Effector memory CD8-positive, alpha-beta T cell (primary cell): ENCODE results near the gene BNC2.

Experiments
- ATAC-seq: fragments of 150-1000 bp; cut with Tn5 transposase; replicated peaks from 2 replicates; pipeline ENCODE4 v1.10.0; 2021; ENCODE audit warnings: mild to moderate bottlenecking, moderate library complexity
- DNase-seq, 3 experiments: peaks; one replicate each; pipeline ENCODE4 v3.0.0; 2021
- H3K27ac Mint-ChIP-seq, 2 donors: one replicate each; pipeline ENCODE4 v1.8.0; 2022; ENCODE audit warnings: mild to moderate bottlenecking in 2 of 2, mixed read lengths in 2 of 2, moderate library complexity in 2 of 2
- H3K27me3 Mint-ChIP-seq, 2 donors: one replicate each; pipeline ENCODE4 v1.8.0; 2022; ENCODE audit warnings: mixed read lengths in 2 of 2
- H3K36me3 Mint-ChIP-seq: one replicate; pipeline ENCODE4 v1.8.0; 2022; ENCODE audit warnings: mild to moderate bottlenecking, moderate library complexity, mixed read lengths; ENCODE audit not compliant: insufficient read depth
- H3K4me1 Mint-ChIP-seq, 2 donors: one replicate each; pipeline ENCODE4 v1.8.0; 2022; ENCODE audit warnings: low read depth in 2 of 2, mixed read lengths in 2 of 2
- H3K4me3 Mint-ChIP-seq, 2 donors: one replicate each; pipeline ENCODE4 v1.8.0; 2022; ENCODE audit warnings: mild to moderate bottlenecking in 2 of 2, mixed read lengths in 2 of 2, moderate library complexity in 2 of 2
- H3K9me3 Mint-ChIP-seq, 2 donors: one replicate each; pipeline ENCODE4 v1.8.0; 2022; ENCODE audit warnings: mixed read lengths in 2 of 2

The BNC2 gene

DNA sequence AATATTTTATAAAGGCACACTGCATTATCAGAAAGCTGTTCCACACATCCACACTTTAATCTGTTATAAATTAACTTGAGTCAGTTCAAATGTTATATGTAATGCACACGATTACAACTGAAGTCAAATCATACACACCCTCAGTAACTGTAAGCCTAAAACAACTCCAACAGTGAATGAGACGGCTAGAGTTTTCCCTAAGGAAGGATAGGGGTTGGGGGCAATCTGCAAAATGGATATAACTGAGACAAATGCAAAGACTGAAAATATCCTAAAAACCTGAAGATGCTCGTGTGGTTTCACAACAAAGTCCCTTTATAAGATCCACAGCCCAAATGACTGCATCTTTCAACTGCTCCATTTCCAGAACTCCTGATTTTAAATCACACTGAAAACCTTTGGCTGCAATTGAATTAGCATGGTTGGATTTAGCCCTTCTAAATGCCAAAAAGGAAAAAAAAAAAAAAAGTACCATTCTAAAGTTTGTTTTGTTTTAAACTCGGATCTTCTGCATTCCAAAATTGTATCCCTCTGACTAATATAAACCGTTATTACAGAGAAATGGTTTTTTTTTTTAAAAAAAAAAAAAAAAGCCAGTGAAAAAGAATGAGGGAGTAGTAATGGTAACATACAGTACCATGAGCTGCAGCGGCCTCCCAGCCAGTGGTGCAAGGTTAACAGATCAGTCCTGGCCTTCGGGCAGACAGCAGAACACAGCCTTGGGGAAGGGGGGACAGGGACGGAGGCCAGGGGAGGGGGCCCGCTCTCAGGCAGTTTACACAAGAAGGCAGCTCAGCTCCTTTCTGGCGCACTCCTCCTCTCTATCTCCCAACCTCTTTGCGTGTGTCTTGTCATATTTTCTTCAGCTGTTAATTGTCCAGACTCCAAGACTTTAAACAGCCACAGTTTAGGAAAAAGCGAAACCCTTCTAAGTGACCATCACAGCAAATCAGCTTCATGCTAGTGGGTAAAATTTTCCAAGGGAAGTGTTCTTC lies 166.1 kb downstream of the BNC2 start:
- DNase-seq (no peak), ATAC-seq (no peak)
- Mint-ChIP-seq H3K4me3 (no peak overlapping the region), H3K4me1 (no peaks in the 10 kb centered on the region), H3K27me3 (no peaks in the 10 kb centered on the region), H3K27ac (no peak overlapping the region), H3K36me3 (no peaks in the 10 kb centered on the region), H3K9me3 (peaks cover 4 to 9% of the 10 kb centered on the region in 2 donors)

DNA sequence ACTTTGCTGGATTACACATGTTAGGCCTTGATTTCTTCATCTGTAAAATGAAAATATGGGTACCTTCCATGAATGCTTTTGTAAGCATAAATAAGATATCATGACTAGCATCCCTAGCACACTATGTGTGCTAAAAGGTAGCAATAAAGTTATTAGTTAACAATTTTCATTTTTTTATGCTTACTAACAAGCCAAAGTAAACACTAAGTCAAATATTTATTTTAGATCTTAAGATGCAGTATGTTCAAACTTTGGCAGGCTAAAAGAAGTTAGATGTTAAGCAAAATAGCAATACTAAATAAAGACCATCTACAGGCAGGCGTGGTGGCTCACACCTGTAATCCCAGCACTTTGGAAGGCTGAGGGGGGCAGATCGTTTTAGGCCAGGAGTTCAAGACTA lies 169.1 kb downstream of the BNC2 start:
- no peak for DNase-seq
- Mint-ChIP-seq H3K4me1 (no peaks in the 10 kb centered on the region), H3K4me3 (no peak overlapping the region), H3K27me3 (no peaks in the 10 kb centered on the region), H3K27ac (no peak overlapping the region), H3K36me3 (no peaks in the 10 kb centered on the region), H3K9me3 (peaks cover 0 to 2% of the 10 kb centered on the region in 2 donors)
- no peak for ATAC-seq

DNA sequence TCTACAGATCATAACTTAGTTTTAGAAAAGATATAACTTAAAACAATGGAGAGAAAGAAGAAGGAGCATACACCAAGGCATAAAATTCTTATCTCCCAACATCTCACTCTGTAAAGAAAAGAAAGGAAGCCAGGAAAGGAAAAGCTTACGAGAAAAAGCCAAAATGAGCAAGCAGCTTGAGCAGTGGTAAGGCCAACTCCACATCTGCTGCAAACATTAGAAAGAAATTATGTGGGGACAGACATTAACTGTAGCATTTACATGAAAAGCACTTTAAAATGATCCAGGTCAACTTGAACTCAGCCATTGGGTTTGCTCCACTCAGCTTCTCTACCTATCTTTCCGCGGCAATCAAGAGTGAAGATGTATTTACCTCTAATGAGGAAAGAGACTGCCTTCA lies 176.9 kb downstream of the BNC2 start:
- no peaks in the 10 kb centered on the region for H3K27me3 Mint-ChIP-seq
- H3K36me3 Mint-ChIP-seq: no peaks in the 10 kb centered on the region
- H3K4me1 Mint-ChIP-seq: no peaks in the 10 kb centered on the region
- no peak for ATAC-seq
- no peak overlapping the region for H3K4me3 Mint-ChIP-seq
- no peak for DNase-seq
- H3K27ac Mint-ChIP-seq: no peak overlapping the region
- H3K9me3 Mint-ChIP-seq: peaks cover 0 to 10% of the 10 kb centered on the region in 2 donors

DNA sequence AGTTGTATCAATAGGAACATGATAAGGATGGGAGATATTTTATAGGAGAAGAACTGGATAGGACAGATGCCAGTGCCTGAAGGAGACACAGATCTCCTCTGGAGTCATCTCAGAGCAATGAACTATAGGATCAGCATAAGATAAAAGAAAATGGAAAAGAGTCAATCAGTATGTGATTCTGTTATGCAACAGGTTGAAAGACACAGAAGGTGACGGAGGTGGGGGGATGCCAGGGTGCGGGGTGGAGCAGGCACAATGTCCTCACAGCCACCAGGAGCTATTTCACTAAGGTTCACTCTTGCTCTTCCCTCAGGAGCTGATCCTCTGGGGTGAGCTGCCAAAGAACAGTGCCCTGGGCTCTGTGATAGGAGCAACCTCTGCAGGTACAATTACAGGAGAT lies 179.8 kb downstream of the BNC2 start:
- Mint-ChIP-seq H3K4me1 (no peaks in the 10 kb centered on the region), H3K36me3 (no peaks in the 10 kb centered on the region), H3K27ac (no peak overlapping the region), H3K27me3 (no peaks in the 10 kb centered on the region), H3K9me3 (peaks cover 0 to 9% of the 10 kb centered on the region in 2 donors), H3K4me3 (no peak overlapping the region)
- ATAC-seq (no peak), DNase-seq (no peak)

DNA sequence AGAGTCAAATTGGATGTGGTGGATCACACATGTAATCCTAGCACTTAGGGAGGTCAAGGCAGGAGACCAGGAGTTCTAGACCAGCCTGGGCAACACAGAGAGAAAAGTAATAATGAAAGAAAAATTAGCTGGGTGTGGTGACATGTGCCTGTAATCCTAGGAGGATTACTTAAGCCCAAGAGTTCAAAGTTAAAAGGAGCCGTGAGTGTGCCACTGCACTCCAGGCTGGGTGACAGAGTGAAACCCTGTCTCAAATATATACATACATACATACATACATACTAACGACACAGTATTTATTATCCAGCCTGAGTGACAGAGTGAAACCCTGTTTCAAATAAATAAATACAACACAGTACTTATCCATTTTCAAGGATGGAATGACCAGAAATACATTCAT lies 180.3 kb downstream of the BNC2 start:
- Mint-ChIP-seq H3K4me1 (no peaks in the 10 kb centered on the region), H3K27ac (no peak overlapping the region), H3K36me3 (no peaks in the 10 kb centered on the region), H3K9me3 (peaks cover 0 to 8% of the 10 kb centered on the region in 2 donors), H3K4me3 (no peak overlapping the region), H3K27me3 (no peaks in the 10 kb centered on the region)
- ATAC-seq (no peak), DNase-seq (no peak)

DNA sequence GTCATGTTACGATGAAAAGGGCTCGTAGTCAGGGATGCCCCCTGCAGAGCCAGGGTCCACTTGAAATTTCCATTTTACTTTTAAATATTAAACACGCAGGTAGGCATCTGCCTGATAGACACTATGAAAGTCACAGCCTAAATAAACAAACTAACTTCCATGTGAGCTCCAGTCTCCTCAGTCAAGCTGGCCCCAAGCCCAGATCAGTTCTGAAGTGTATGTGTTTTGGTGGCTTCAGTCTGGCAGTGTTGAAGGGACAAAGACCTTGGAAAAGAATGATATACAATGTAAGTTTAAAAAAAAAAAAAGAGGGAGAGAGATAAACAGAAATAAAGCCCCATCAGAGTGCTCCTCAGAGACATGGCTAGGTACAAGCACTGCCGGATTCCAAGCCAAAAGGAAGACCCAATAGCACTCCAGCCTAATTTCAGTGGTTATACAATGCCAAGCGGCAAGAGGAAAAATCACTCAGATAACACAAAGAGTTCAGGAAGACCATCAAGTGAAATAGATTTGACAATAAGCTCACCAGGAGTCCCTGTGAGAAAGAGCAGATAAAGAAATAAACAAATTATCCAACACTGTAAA lies 181.0 kb downstream of the BNC2 start:
- Mint-ChIP-seq H3K4me1 (no peaks in the 10 kb centered on the region), H3K27ac (no peak overlapping the region), H3K4me3 (no peak overlapping the region), H3K27me3 (no peaks in the 10 kb centered on the region), H3K36me3 (no peaks in the 10 kb centered on the region), H3K9me3 (peaks cover 0 to 8% of the 10 kb centered on the region in 2 donors)
- ATAC-seq (no peak), DNase-seq (no peak)

DNA sequence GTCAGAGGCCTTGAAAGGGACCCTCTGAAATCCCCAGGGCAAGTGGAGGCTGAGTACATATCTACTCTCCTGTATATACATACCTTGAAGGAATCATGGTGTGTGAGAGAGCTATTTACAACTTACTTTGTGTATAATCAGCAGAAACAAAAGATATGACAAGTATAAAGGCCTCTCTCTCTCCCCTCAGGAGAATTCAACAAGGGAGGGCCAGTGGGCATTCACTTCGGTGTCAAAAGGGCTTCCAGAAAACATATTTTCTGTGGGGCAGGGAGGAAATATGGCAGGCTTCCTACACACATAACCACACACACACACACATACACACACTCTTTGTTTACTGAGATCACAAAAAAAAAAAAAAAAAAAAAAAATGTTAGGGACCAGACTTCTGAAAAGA lies 181.7 kb downstream of the BNC2 start:
- ATAC-seq: no peak
- Mint-ChIP-seq H3K4me1 (no peaks in the 10 kb centered on the region), H3K27ac (no peak overlapping the region), H3K4me3 (no peak overlapping the region), H3K27me3 (no peaks in the 10 kb centered on the region), H3K36me3 (no peaks in the 10 kb centered on the region), H3K9me3 (peaks cover 0 to 8% of the 10 kb centered on the region in 2 donors)
- DNase-seq: no peak

DNA sequence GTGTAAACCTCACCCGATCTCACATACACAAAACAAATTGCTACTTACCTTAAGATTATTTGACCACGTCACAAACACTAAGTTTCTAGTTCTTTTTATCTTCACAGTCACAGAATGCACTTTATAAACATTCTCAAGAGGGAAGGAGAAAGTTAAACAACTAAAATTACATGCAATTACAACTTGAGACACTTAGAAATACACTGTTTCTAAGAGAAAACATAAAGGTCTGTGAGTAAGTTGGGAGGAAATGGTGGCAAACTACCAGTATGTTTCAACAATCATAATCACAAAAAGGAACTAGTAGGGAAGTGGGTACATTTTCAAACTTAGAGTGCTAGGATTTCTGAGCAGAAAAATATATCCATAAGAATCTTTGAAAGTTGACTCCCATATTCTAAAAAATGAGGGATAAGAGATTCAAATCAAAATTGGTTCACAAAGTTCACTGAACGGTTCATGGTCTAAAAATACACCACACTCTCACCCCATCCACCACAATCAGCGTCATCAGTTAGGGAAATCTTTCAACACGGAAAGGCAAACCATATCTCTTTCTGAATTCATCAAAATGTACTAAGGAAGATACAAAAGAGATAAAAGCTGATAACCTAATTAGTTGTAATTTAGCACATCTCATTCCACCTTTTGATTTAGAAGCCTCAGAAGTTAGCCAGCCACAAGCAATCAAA lies 182.6 kb downstream of the BNC2 start:
- no peaks in the 10 kb centered on the region for H3K27me3 Mint-ChIP-seq
- H3K36me3 Mint-ChIP-seq: no peaks in the 10 kb centered on the region
- no peak overlapping the region for H3K4me3 Mint-ChIP-seq
- DNase-seq: no peak
- H3K9me3 Mint-ChIP-seq: peaks cover 0 to 8% of the 10 kb centered on the region in 2 donors
- no peak for ATAC-seq
- no peaks in the 10 kb centered on the region for H3K4me1 Mint-ChIP-seq
- H3K27ac Mint-ChIP-seq: no peak overlapping the region

DNA sequence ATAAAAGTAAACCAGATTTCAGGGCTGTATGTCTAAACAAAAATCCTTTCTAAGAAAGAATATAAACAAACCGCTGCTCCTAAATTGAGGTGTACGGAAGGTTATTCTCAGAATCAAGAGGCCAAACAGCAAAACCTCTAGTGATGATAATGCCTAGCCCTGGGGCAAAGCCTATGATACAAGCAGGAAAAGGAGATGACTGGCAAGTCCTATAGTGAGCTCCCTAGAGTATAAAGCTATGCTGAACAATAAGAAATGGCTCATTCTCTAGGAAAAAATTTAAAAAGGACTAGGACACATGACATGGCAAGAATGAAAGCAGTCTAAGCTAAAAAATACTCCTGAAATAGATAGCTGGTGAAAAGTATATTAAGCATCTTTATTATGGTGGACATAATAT lies 187.1 kb downstream of the BNC2 start:
- H3K36me3 Mint-ChIP-seq: no peaks in the 10 kb centered on the region
- no peaks in the 10 kb centered on the region for H3K4me1 Mint-ChIP-seq
- H3K27me3 Mint-ChIP-seq: no peaks in the 10 kb centered on the region
- no peak overlapping the region for H3K27ac Mint-ChIP-seq
- DNase-seq (no peak), ATAC-seq (no peak)
- H3K9me3 Mint-ChIP-seq: peaks cover 0 to 12% of the 10 kb centered on the region in 2 donors
- H3K4me3 Mint-ChIP-seq: no peak overlapping the region

DNA sequence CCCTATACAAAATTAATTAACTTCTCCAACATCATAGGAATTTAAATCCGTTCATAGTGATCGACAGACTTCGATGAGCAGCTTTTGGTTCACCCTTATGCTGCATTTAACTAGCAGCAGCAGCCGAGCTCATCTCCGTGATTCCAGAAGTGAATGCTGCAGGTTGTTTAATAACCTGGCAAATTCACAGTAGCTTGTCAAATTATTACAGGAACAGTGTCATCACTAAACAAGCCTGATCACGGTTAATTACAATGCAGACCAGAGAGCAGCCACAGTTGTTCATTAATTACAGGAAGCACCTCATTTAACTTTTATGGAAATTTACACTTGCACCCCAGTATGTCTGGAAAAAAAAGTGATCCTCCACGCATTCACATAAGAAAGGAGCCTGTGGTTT lies 188.2 kb downstream of the BNC2 start:
- ATAC-seq (no peak), DNase-seq (no peak)
- H3K36me3 Mint-ChIP-seq: no peaks in the 10 kb centered on the region
- no peak overlapping the region for H3K27ac Mint-ChIP-seq
- no peaks in the 10 kb centered on the region for H3K27me3 Mint-ChIP-seq
- H3K9me3 Mint-ChIP-seq: peaks cover 3 to 5% of the 10 kb centered on the region in 2 donors
- no peak overlapping the region for H3K4me3 Mint-ChIP-seq
- no peaks in the 10 kb centered on the region for H3K4me1 Mint-ChIP-seq

DNA sequence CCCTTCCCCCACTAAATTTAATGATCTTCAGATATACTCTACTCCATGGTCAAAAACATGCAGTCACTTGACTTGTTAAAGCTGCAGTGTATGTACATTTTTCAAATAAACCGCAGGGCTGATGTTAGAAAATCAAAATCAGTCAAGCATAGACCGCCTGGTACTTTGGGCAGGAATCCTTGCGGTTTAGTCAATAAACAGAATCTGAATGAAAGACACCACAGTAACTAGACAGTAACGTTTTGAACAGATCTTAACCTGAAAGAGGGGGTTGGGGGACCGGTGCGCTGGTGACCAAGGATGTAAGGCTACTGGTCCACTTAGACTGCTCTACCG lies 188.8 kb downstream of the BNC2 start:
- no peak overlapping the region for H3K27ac Mint-ChIP-seq
- H3K27me3 Mint-ChIP-seq: no peaks in the 10 kb centered on the region
- H3K9me3 Mint-ChIP-seq: peaks cover 3 to 4% of the 10 kb centered on the region in 2 donors
- DNase-seq: no peak
- H3K4me1 Mint-ChIP-seq: no peaks in the 10 kb centered on the region
- H3K36me3 Mint-ChIP-seq: no peaks in the 10 kb centered on the region
- no peak for ATAC-seq
- H3K4me3 Mint-ChIP-seq: no peak overlapping the region

DNA sequence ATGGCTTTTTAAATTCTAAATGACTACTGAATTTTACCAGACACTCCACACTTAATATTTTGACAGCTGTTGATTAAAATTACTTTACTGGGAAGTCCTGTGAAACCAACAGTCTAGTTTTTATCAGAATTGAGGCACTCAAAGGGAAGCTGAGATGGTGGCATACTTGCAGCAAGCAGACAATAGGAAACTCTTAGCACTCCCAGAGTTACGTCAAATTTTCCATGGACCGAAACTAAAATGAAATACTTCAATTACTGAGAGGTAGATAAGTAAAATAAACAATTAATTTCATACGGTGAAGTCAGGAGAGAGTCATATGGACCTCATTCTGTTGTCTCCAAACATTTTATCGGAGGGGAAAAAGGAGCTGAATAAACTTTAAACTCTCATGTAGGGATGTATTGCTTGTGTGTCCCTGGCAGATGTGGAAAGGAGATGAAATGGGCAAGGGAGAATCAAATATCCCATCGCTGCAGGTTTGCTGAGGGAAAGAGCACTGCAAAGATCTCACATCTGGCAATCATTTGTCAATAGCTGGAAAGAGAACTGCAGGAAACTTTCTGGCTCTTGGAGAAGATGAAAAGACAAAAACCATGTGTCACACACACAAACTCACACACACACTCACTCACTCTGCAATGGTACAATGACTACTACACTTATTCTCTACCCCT lies 189.4 kb downstream of the BNC2 start:
- H3K27ac Mint-ChIP-seq: no peak overlapping the region
- H3K27me3 Mint-ChIP-seq: no peaks in the 10 kb centered on the region
- no peak overlapping the region for H3K4me3 Mint-ChIP-seq
- H3K9me3 Mint-ChIP-seq: peaks cover 3 to 4% of the 10 kb centered on the region in 2 donors
- H3K4me1 Mint-ChIP-seq: no peaks in the 10 kb centered on the region
- ATAC-seq (no peak), DNase-seq (no peak)
- H3K36me3 Mint-ChIP-seq: no peaks in the 10 kb centered on the region

DNA sequence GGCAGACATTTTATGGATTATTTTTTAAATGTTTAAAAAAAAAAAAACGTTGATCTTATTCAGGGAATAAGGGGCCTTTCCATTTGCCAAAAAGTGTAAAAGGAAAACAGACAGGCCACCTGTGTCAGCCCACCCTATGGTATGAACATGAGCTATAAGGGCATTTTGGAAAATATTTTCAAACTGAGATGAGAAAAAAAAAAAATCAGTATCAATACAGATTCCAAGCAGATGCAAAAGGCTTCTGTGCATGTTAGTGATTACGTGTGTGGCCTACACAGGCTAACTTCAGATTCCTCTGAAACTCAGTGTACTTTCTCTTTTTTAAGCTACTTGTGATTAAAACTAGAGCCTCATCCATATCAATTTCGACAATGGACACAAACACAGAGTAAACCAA lies 189.9 kb downstream of the BNC2 start:
- Mint-ChIP-seq H3K4me3 (no peak overlapping the region), H3K9me3 (peaks cover 3 to 4% of the 10 kb centered on the region in 2 donors), H3K27ac (no peak overlapping the region), H3K36me3 (no peaks in the 10 kb centered on the region), H3K27me3 (no peaks in the 10 kb centered on the region), H3K4me1 (no peaks in the 10 kb centered on the region)
- DNase-seq (no peak), ATAC-seq (no peak)
